ENCODE data around the gene XIRP1.

Gene XIRP1

GRCh38 chr3:39141171-39141995 is 51.0 kb downstream of the XIRP1 start:
- H3K9me3 ChIP-seq = no peaks in the 10 kb centered on the region
- no peak overlapping the region for H3K4me3 ChIP-seq (ENCODE audit: low read depth, low read length)
- H3K27me3 ChIP-seq = no peaks in the 10 kb centered on the region
- DNase-seq = no peak
- TF ChIP-seq CTCF (IDR thresholded peaks at IDR 0.05; ENCODE audit: low read depth, low read length) = no peak
- peaks cover 20% of the 10 kb centered on the region for H3K4me1 ChIP-seq
- H3K36me3 ChIP-seq = peaks cover 14% of the 10 kb centered on the region

GRCh38 chr3:39140341-39140971 is 51.9 kb downstream of the XIRP1 start:
- Histone ChIP-seq H3K4me1 (peaks cover 16% of the 10 kb centered on the region), H3K4me3 (ENCODE audit: low read depth, low read length) (no peak overlapping the region), H3K27me3 (no peaks in the 10 kb centered on the region), H3K9me3 (no peaks in the 10 kb centered on the region), H3K36me3 (peaks cover 14% of the 10 kb centered on the region)
- DNase-seq = no peak
- no peak for TF ChIP-seq CTCF (IDR thresholded peaks at IDR 0.05; ENCODE audit: low read depth, low read length)

GRCh38 chr3:39139442-39139841 is 53.0 kb downstream of the XIRP1 start:
- Histone ChIP-seq H3K9me3 (no peaks in the 10 kb centered on the region), H3K27me3 (no peaks in the 10 kb centered on the region), H3K4me1 (peaks cover 11% of the 10 kb centered on the region), H3K36me3 (peaks cover 14% of the 10 kb centered on the region), H3K4me3 (ENCODE audit: low read depth, low read length) (no peak overlapping the region)
- DNase-seq = no peak
- TF ChIP-seq CTCF (IDR thresholded peaks at IDR 0.05; ENCODE audit: low read depth, low read length) = no peak

GRCh38 chr3:39138804-39139415 is 53.5 kb downstream of the XIRP1 start:
- H3K27me3 ChIP-seq = no peaks in the 10 kb centered on the region
- no peak for DNase-seq
- H3K9me3 ChIP-seq = no peaks in the 10 kb centered on the region
- TF ChIP-seq CTCF (IDR thresholded peaks at IDR 0.05; ENCODE audit: low read depth, low read length) = no peak
- peaks cover 13% of the 10 kb centered on the region for H3K36me3 ChIP-seq
- peaks cover 7% of the 10 kb centered on the region; the same call in 1 of the 2 replicates for H3K4me1 ChIP-seq
- H3K4me3 ChIP-seq (ENCODE audit: low read depth, low read length) = no peak overlapping the region

GRCh38 chr3:39137991-39138803 is 54.2 kb downstream of the XIRP1 start:
- TF ChIP-seq CTCF (IDR thresholded peaks at IDR 0.05; ENCODE audit: low read depth, low read length) = no peak
- Histone ChIP-seq H3K27me3 (no peaks in the 10 kb centered on the region), H3K9me3 (no peaks in the 10 kb centered on the region), H3K4me3 (ENCODE audit: low read depth, low read length) (no peak overlapping the region), H3K36me3 (peaks cover 6% of the 10 kb centered on the region), H3K4me1 (0 out of 2 replicates have a peak, but pooled peaks cover 4% of the 10 kb centered on the region)
- DNase-seq = no peak

All from BE2C (cell line).